SK-N-MC (cell line): ENCODE measurements around the gene KDM2A.

Experiments
- EZH2 ChIP-seq: fragments of 200-600 bp; sonication (generic); IDR thresholded peaks from one replicate; pipeline ENCODE4 v1.6.1; 2017; ENCODE audit warnings: antibody characterized with exemption
- POLR2AphosphoS5 ChIP-seq: IDR thresholded peaks from 2 replicates; pipeline ENCODE4 v1.6.1; 2012; ENCODE audit warnings: mild to moderate bottlenecking, low read depth, low read length, borderline replicate concordance

- TF ChIP-seq EZH2 (no peak), POLR2AphosphoS5 (no peak)
Observed at GRCh38 chr11:67266449-67267187, 147.6 kb downstream of the KDM2A start, which contains the start of gene GRK2.
